Natural killer cell (primary cell): ENCODE data around the gene GATB. TPM values are rescaled to one million over a fixed set of nuclear protein-coding genes. Genes with fewer than 3 reads are reported as not detected.

Experiments used
- ATAC-seq, 3 donors: fragments of 150-1000 bp in 2 of 3; fragments of 200-7000 bp in 1 of 3; cut with Tn5 transposase; 1 replicate in 1 of 3; 2 replicates in 2 of 3; pipeline ENCODE4 v1.10.0; 2021; ENCODE audit warnings: mild to moderate bottlenecking in 2 of 3, moderate library complexity in 2 of 3
- DNase-seq, 2 donors: peaks; one replicate each; pipeline versions ENCODE4 v3.0.0 to v3.0.0-alpha.2; 2013 to 2021; ENCODE audit warnings: mixed read lengths in 1 of 2
- H3K27ac ChIP-seq: one replicate; pipeline ENCODE4 v1.5.1; 2013; ENCODE audit warnings: mild to moderate bottlenecking, low read length
- H3K27me3 ChIP-seq: one replicate; pipeline ENCODE4 v1.6.1; 2013; ENCODE audit warnings: low read length; ENCODE audit not compliant: control insufficient read depth, insufficient read depth
- H3K36me3 ChIP-seq: one replicate; pipeline ENCODE4 v1.6.1; 2013; ENCODE audit warnings: low read length; ENCODE audit not compliant: control insufficient read depth, insufficient read depth
- H3K4me1 ChIP-seq: one replicate; pipeline ENCODE4 v1.6.1; 2013; ENCODE audit warnings: low read length; ENCODE audit not compliant: control insufficient read depth, insufficient read depth
- H3K4me3 ChIP-seq: one replicate; pipeline ENCODE4 v1.5.1; 2013; ENCODE audit warnings: low read length
- H3K9me3 ChIP-seq: one replicate; pipeline ENCODE4 v1.6.1; 2013; ENCODE audit warnings: low read length; ENCODE audit not compliant: control insufficient read depth, insufficient read depth
- H3K27ac Mint-ChIP-seq, 2 donors: one replicate each; pipeline ENCODE4 v1.8.0; 2022; ENCODE audit warnings: mild to moderate bottlenecking in 2 of 2, mixed read lengths in 2 of 2, moderate library complexity in 1 of 2
- H3K27me3 Mint-ChIP-seq, 2 donors: one replicate each; pipeline ENCODE4 v1.8.0; 2022; ENCODE audit warnings: low read depth in 2 of 2, mixed read lengths in 2 of 2
- H3K36me3 Mint-ChIP-seq: one replicate; pipeline ENCODE4 v1.8.0; 2022; ENCODE audit warnings: mixed read lengths
- H3K4me1 Mint-ChIP-seq, 2 donors: one replicate each; pipeline ENCODE4 v1.8.0; 2022; ENCODE audit warnings: mixed read lengths in 2 of 2
- H3K4me3 Mint-ChIP-seq: one replicate; pipeline ENCODE4 v1.8.0; 2022; ENCODE audit warnings: mild to moderate bottlenecking, moderate library complexity, mixed read lengths
- H3K9me3 Mint-ChIP-seq, 2 donors: one replicate each; pipeline ENCODE4 v1.8.0; 2022; ENCODE audit warnings: mixed read lengths in 2 of 2
- WGBS: methylation state at CpG from one replicate; pipeline ENCODE4 v1.1.7; 2013; ENCODE audit warnings: missing lambda C conversion rate; ENCODE audit not compliant: insufficient coverage; 5-methylcytosine and 5-hydroxymethylcytosine counted together
- intact Hi-C: fragments of 100-400 bp; cut with micrococcal nuclease; formaldehyde crosslinking; loops from one replicate; pipeline ENCODE4 v1.14.2; 2022
- total RNA-seq, 4 donors: library from RNA; stranded (reverse); fragments of 120-200 nt in 1 of 4; gene quantifications; one replicate each; pipeline versions ENCODE4 v1.2.3 to v1.2.4, GENCODE V29; 2013 to 2022
- TF ChIP-seq, protein P1 (sequence below): fragments of 200-600 bp; IDR thresholded peaks from one replicate; pipeline ENCODE4 v1.8.0; 2022; ENCODE audit warnings: antibody characterized with exemption

The GATB gene
- total RNA-seq, 3 donors from 2014 or later (not counting 1 experiment from before 2014, with no cell fraction given): 5.6 to 7.2 (median 6.3) TPM

DNA sequence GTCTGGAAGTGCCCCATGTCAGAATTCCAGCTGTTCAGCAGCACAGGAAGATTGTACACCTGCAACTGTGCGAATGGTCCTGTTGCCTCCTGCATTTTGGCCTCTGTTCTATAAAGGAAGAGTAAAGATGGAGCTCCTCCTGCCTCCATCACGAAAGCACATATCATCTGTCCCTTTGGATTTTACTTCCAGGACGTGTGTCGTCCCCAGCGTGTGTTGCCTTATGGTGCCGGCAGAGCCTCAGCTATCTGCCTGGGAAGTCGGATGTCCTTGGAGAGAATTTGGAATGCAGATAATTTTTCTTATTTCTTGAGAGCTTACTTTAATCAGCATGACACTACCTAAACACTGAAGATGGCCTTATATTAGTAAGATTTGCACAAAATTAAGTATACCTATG is 97.7 kb downstream of the GATB start:
- H3K27ac Mint-ChIP-seq: no peak overlapping the region
- no peaks in the 10 kb centered on the region for H3K9me3 Mint-ChIP-seq
- DNase-seq (no peak), ATAC-seq (no peak)
- no peaks in the 10 kb centered on the region for H3K36me3 Mint-ChIP-seq
- H3K4me3 Mint-ChIP-seq: no peak overlapping the region
- no peaks in the 10 kb centered on the region for H3K36me3 ChIP-seq
- no peaks in the 10 kb centered on the region for H3K9me3 ChIP-seq
- no peak overlapping the region for H3K4me3 ChIP-seq
- H3K27me3 Mint-ChIP-seq: peaks cover 9 to 13% of the 10 kb centered on the region in 2 donors
- no peaks in the 10 kb centered on the region for H3K4me1 ChIP-seq
- WGBS: over 99% methylated on average over 6 of the region's 7 CpGs
- H3K27ac ChIP-seq: no peak overlapping the region
- H3K4me1 Mint-ChIP-seq: no peaks in the 10 kb centered on the region
- TF ChIP-seq, protein P1, sequence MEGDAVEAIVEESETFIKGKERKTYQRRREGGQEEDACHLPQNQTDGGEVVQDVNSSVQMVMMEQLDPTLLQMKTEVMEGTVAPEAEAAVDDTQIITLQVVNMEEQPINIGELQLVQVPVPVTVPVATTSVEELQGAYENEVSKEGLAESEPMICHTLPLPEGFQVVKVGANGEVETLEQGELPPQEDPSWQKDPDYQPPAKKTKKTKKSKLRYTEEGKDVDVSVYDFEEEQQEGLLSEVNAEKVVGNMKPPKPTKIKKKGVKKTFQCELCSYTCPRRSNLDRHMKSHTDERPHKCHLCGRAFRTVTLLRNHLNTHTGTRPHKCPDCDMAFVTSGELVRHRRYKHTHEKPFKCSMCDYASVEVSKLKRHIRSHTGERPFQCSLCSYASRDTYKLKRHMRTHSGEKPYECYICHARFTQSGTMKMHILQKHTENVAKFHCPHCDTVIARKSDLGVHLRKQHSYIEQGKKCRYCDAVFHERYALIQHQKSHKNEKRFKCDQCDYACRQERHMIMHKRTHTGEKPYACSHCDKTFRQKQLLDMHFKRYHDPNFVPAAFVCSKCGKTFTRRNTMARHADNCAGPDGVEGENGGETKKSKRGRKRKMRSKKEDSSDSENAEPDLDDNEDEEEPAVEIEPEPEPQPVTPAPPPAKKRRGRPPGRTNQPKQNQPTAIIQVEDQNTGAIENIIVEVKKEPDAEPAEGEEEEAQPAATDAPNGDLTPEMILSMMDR: no peak
- intact Hi-C loops: no loop called here
- no peaks in the 10 kb centered on the region for H3K27me3 ChIP-seq

DNA sequence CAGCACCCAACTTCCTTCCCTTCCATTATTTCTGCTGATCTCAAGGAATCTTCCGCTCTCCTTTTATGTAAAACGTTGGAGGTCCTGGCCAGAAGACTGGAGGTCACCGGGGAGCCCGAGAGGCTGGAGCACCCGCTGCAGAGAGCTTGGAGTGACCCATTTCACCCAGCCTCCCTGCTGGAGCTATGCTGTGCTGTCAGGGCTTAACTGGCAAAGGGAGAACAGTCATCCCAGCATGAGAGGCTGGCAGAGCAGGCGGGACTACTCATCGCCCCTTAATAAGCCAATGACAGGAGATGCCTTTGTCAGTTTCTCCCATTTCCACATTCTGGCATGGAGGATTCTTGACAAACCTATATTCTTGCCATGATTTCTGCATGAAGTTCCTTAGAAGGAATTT is 98.9 kb downstream of the GATB start:
- H3K4me1 ChIP-seq: no peaks in the 10 kb centered on the region
- no peak overlapping the region for H3K4me3 ChIP-seq
- H3K27ac ChIP-seq: no peak overlapping the region
- H3K36me3 Mint-ChIP-seq: no peaks in the 10 kb centered on the region
- DNase-seq (no peak), ATAC-seq (no peak)
- no peaks in the 10 kb centered on the region for H3K9me3 Mint-ChIP-seq
- 85% methylated on average over 7 of the region's 7 CpGs for WGBS
- no peaks in the 10 kb centered on the region for H3K4me1 Mint-ChIP-seq
- H3K27ac Mint-ChIP-seq: no peak overlapping the region
- peaks cover 9 to 13% of the 10 kb centered on the region in 2 donors for H3K27me3 Mint-ChIP-seq
- no peaks in the 10 kb centered on the region for H3K36me3 ChIP-seq
- intact Hi-C loops: no loop called here
- no peaks in the 10 kb centered on the region for H3K9me3 ChIP-seq
- TF ChIP-seq, protein P1: no peak
- no peak overlapping the region for H3K4me3 Mint-ChIP-seq
- no peaks in the 10 kb centered on the region for H3K27me3 ChIP-seq

DNA sequence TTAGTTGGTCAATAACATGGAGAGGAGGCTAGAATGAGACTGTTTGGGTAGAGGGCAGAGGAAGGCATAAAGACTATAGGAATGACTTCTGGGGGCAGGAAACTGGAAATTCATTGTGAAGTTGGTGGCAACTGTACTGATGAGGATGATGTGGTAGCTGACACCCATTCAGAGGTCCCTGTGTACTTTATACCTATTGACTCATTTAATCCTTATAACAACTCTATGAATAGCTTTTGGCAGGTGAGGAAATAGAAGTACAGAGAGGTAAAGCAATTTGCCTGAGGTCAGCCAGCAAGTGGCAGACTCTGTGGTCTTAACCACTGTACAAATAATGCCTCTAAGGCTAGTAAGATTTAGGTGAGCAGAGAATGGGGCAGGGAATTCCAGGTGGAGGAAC is 100.1 kb downstream of the GATB start:
- Mint-ChIP-seq H3K27ac (no peak overlapping the region), H3K9me3 (no peaks in the 10 kb centered on the region), H3K36me3 (no peaks in the 10 kb centered on the region), H3K27me3 (peaks cover 9 to 20% of the 10 kb centered on the region in 2 donors), H3K4me1 (no peaks in the 10 kb centered on the region), H3K4me3 (no peak overlapping the region)
- no peaks in the 10 kb centered on the region for H3K9me3 ChIP-seq
- intact Hi-C loops: no loop called here
- TF ChIP-seq, protein P1: no peak
- H3K4me1 ChIP-seq: no peaks in the 10 kb centered on the region
- H3K36me3 ChIP-seq: no peaks in the 10 kb centered on the region
- no peak overlapping the region for H3K27ac ChIP-seq
- ATAC-seq (no peak), DNase-seq (no peak)
- no peak overlapping the region for H3K4me3 ChIP-seq
- H3K27me3 ChIP-seq: no peaks in the 10 kb centered on the region

DNA sequence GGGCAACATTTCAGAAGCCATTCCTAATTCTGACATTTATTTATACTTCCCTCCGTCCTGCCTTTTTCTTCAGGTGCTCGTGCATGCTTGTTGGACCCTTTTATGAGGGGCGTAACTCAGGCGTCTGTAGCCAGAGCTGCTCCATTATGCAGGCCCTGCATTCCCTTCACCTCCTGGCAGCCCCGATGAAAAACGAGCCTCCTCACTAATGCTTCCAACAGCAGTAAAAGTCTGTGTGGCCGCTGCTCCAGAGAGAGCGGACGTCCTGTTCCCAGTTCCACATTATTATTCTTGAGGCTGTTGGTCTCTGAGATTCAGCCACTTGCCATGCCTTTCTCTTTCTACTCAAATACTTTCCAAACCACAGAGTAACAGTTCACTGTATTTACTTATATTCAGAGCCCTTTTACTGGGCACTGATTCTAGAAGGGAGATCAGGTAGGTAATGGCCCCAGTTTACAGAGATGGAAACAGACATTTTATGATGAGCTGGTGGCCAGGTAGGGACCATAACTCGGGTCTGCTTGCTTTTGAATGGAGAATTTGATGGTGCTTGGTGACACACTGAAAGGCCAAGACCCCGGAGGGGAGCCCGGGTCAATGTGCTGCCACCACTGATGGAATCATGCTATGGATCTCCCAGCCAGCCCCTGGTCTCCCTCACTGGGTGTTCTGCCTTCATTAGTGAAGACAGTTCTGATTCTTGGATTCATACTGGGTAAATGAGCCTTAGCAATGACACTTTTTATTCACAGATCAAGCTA is 101.0 kb downstream of the GATB start:
- peaks cover 7 to 20% of the 10 kb centered on the region in 2 donors for H3K27me3 Mint-ChIP-seq
- H3K9me3 Mint-ChIP-seq: no peaks in the 10 kb centered on the region
- no peaks in the 10 kb centered on the region for H3K4me1 ChIP-seq
- no peak for DNase-seq
- no peak overlapping the region for H3K4me3 Mint-ChIP-seq
- WGBS: 82% methylated on average over 12 of the region's 12 CpGs
- H3K27me3 ChIP-seq: no peaks in the 10 kb centered on the region
- no peak overlapping the region for H3K27ac ChIP-seq
- no peaks in the 10 kb centered on the region for H3K36me3 ChIP-seq
- no peak for ATAC-seq
- TF ChIP-seq, protein P1: no peak
- no peaks in the 10 kb centered on the region for H3K36me3 Mint-ChIP-seq
- intact Hi-C loops: no loop called here
- H3K9me3 ChIP-seq: no peaks in the 10 kb centered on the region
- H3K27ac Mint-ChIP-seq: no peak overlapping the region
- no peaks in the 10 kb centered on the region for H3K4me1 Mint-ChIP-seq
- H3K4me3 ChIP-seq: no peak overlapping the region
